ENCODE results near the gene KLHL22. TPM values are rescaled to one million over a fixed set of nuclear protein-coding genes. Genes with fewer than 3 reads are reported as not detected.

The KLHL22 gene
- total and polyA plus RNA-seq, 2 experiments from 2014 or later, result 23.6 to 38.0 TPM

DNA sequence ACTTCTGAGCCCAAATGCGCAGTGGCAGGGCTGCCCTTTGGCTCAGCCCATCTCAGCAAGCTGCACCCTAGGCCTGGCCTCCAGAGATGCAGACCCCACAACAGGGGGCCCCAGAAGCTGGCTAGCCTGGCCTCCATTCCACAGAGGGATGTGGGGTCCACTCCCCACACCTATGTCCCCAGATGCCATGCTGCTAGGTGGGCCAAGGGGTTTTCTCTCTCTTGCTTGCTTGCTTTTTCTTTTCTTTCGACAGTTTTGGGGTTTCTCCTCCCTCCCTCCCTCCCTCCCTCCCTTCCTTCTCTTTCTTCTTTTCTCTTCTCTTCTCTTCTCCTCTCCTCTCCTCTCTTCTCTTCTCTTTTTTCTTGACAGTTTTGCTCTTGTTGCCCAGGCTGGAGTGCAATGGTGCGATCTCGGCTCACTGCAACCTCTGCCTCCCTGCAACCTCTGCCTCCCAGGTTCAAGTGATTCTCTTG, 67.6 kb downstream of the KLHL22 start:
- no peak for TF ChIP-seq EZH2 (IDR thresholded peaks at IDR 0.05; ENCODE audit: borderline replicate concordance)
- 96% methylated on average over 3 of the region's 4 CpGs for WGBS (ENCODE audit: low lambda C conversion rate, missing lambda C conversion rate)
- no peak for DNase-seq (ENCODE audit: low spot score)
- H3K4me3 ChIP-seq, result no peak overlapping the region
- H3K36me3 ChIP-seq (replicated peaks; ENCODE audit: insufficient read depth, low read depth), result no peaks in the 10 kb centered on the region
- peaks cover 24% of the 10 kb centered on the region for H3K79me2 ChIP-seq
- peaks cover 38% of the 10 kb centered on the region for H4K20me1 ChIP-seq (ENCODE audit: insufficient read depth, poor library complexity, severe bottlenecking)
- no peaks in the 10 kb centered on the region for H3K9me3 ChIP-seq (ENCODE audit: low read depth)
- no peak overlapping the region for H3K27ac ChIP-seq
- no peak overlapping the region for H2AFZ ChIP-seq
- no peak overlapping the region for H3K4me2 ChIP-seq
- peaks cover 37% of the 10 kb centered on the region for H3K4me1 ChIP-seq (ENCODE audit: insufficient read depth)
- H3K9me2 ChIP-seq (replicated peaks; ENCODE audit: insufficient read depth), result no peaks in the 10 kb centered on the region
- H3K27me3 ChIP-seq, result peaks cover 13% of the 10 kb centered on the region

GRCh38 chr22:20427104-20427944, 68.3 kb downstream of the KLHL22 start:
- Histone ChIP-seq H3K79me2 (peaks cover 19% of the 10 kb centered on the region), H3K27me3 (peaks cover 13% of the 10 kb centered on the region), H3K36me3 (replicated peaks; ENCODE audit: insufficient read depth, low read depth) (no peaks in the 10 kb centered on the region), H2AFZ (no peak overlapping the region), H3K9me3 (ENCODE audit: low read depth) (no peaks in the 10 kb centered on the region), H3K4me2 (no peak overlapping the region), H3K9me2 (replicated peaks; ENCODE audit: insufficient read depth) (no peaks in the 10 kb centered on the region), H4K20me1 (ENCODE audit: insufficient read depth, poor library complexity, severe bottlenecking) (peaks cover 32% of the 10 kb centered on the region), H3K4me1 (ENCODE audit: insufficient read depth) (peaks cover 39% of the 10 kb centered on the region), H3K4me3 (no peak overlapping the region), H3K27ac (no peak overlapping the region)
- no peak for TF ChIP-seq EZH2 (IDR thresholded peaks at IDR 0.05; ENCODE audit: borderline replicate concordance)
- TF ChIP-seq CTCF (IDR thresholded peaks at IDR 0.05; ENCODE audit: poor library complexity), result no peak
- no peak for TF ChIP-seq EZH2phosphoT487 (IDR thresholded peaks at IDR 0.05; ENCODE audit: low read depth, severe bottlenecking, unreplicated experiment)
- WGBS (ENCODE audit: low lambda C conversion rate, missing lambda C conversion rate), result 96% methylated on average over 8 of the region's 8 CpGs
- no peak for DNase-seq (ENCODE audit: low spot score)

- no peaks in the 10 kb centered on the region for H3K36me3 ChIP-seq (replicated peaks; ENCODE audit: insufficient read depth, low read depth)
- 97% methylated on average over 12 of the region's 12 CpGs for WGBS (ENCODE audit: low lambda C conversion rate, missing lambda C conversion rate)
- H3K4me2 ChIP-seq, result no peak overlapping the region
- H3K79me2 ChIP-seq, result peaks cover 10% of the 10 kb centered on the region
- H3K9me3 ChIP-seq (ENCODE audit: low read depth), result no peaks in the 10 kb centered on the region
- H3K4me3 ChIP-seq, result no peak overlapping the region
- H3K4me1 ChIP-seq (ENCODE audit: insufficient read depth), result peaks cover 39% of the 10 kb centered on the region
- no peak overlapping the region for H2AFZ ChIP-seq
- no peak for DNase-seq (ENCODE audit: low spot score)
- H3K9me2 ChIP-seq (replicated peaks; ENCODE audit: insufficient read depth), result no peaks in the 10 kb centered on the region
- H4K20me1 ChIP-seq (ENCODE audit: insufficient read depth, poor library complexity, severe bottlenecking), result peaks cover 21% of the 10 kb centered on the region
- peaks cover 6% of the 10 kb centered on the region for H3K27me3 ChIP-seq
- H3K27ac ChIP-seq, result no peak overlapping the region
- no peak for TF ChIP-seq CTCF (IDR thresholded peaks at IDR 0.05; ENCODE audit: poor library complexity)
- no peak for TF ChIP-seq EZH2phosphoT487 (IDR thresholded peaks at IDR 0.05; ENCODE audit: low read depth, severe bottlenecking, unreplicated experiment)
- TF ChIP-seq EZH2 (IDR thresholded peaks at IDR 0.05; ENCODE audit: borderline replicate concordance), result no peak
Measured at GRCh38 chr22:20426259-20426615, 69.4 kb downstream of the KLHL22 start.

DNA sequence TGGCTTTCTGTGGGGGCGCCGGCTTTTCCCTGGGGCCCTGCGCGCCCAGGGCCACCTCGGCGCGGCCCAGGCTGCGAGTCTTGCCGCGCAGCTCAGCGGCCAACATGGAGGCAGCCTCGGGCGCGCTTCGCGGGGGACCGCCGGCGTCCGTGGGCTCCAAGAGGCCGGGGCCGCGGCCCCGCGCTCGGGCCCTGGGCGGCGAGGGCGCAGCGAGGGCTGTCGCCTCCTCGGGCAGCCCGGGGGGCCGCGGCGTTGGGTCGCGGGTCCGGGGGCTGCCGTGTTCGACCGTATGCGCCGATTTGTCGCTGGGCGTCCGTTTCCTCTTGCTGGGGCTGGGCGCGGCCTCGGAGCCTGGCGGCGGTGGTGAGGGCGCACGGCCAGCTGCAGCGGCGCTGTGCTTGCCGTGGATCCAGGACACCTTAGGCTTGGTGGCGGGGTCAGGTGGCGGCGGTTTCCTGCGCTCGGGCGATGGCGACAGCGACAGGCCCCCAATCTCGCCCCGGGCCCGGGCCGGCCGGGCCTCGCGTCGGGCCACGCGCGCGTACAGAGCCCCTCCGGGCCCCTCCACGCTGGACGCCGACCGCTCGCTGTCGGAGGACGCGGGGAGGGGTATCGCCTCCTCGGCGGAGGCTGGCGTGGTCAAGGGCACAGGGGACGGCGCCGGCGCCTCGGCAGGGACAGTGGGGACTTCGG, 69.9 kb downstream of the KLHL22 start:
- H3K79me2 ChIP-seq, result peaks cover 7% of the 10 kb centered on the region
- WGBS (ENCODE audit: low lambda C conversion rate, missing lambda C conversion rate), result over 99% methylated on average over 78 of the region's 96 CpGs
- H3K36me3 ChIP-seq (replicated peaks; ENCODE audit: insufficient read depth, low read depth), result no peaks in the 10 kb centered on the region
- no peaks in the 10 kb centered on the region for H3K9me2 ChIP-seq (replicated peaks; ENCODE audit: insufficient read depth)
- peaks cover 6% of the 10 kb centered on the region for H3K27me3 ChIP-seq
- no peaks in the 10 kb centered on the region for H3K9me3 ChIP-seq (ENCODE audit: low read depth)
- peaks cover 16% of the 10 kb centered on the region for H4K20me1 ChIP-seq (ENCODE audit: insufficient read depth, poor library complexity, severe bottlenecking)
- no peak overlapping the region for H3K4me3 ChIP-seq
- H3K27ac ChIP-seq, result no peak overlapping the region
- H2AFZ ChIP-seq, result no peak overlapping the region
- DNase-seq (ENCODE audit: low spot score), result no peak
- H3K4me1 ChIP-seq (ENCODE audit: insufficient read depth), result peaks cover 35% of the 10 kb centered on the region
- H3K4me2 ChIP-seq, result no peak overlapping the region
- no peak for TF ChIP-seq EZH2 (IDR thresholded peaks at IDR 0.05; ENCODE audit: borderline replicate concordance)
- TF ChIP-seq EZH2phosphoT487 (IDR thresholded peaks at IDR 0.05; ENCODE audit: low read depth, severe bottlenecking, unreplicated experiment), result no peak
- no peak for TF ChIP-seq CTCF (IDR thresholded peaks at IDR 0.05; ENCODE audit: poor library complexity)

Data from hepatocyte (in vitro differentiated cells).